ENCODE measurements around the gene SLC38A5.

- TF ChIP-seq, protein P1, sequence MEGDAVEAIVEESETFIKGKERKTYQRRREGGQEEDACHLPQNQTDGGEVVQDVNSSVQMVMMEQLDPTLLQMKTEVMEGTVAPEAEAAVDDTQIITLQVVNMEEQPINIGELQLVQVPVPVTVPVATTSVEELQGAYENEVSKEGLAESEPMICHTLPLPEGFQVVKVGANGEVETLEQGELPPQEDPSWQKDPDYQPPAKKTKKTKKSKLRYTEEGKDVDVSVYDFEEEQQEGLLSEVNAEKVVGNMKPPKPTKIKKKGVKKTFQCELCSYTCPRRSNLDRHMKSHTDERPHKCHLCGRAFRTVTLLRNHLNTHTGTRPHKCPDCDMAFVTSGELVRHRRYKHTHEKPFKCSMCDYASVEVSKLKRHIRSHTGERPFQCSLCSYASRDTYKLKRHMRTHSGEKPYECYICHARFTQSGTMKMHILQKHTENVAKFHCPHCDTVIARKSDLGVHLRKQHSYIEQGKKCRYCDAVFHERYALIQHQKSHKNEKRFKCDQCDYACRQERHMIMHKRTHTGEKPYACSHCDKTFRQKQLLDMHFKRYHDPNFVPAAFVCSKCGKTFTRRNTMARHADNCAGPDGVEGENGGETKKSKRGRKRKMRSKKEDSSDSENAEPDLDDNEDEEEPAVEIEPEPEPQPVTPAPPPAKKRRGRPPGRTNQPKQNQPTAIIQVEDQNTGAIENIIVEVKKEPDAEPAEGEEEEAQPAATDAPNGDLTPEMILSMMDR (IDR thresholded peaks at IDR 0.05) = no peak
- TF ChIP-seq POLR2AphosphoS5 (IDR thresholded peaks at IDR 0.05) (no peak), POLR2A (IDR thresholded peaks at IDR 0.05) (no peak)
These were observed 6.9 kb upstream of the SLC38A5 start for GRCh38 chrX:48476919-48477318.
